GM12874 (cell line): ENCODE data around the gene APBB2.

Experiments
- TF ChIP-seq, protein P1 (sequence below): IDR thresholded peaks from 2 replicates; pipeline ENCODE4 v1.5.1; 2011; ENCODE audit warnings: low read depth, mild to moderate bottlenecking, control low read depth, low read length, moderate library complexity; ENCODE audit not compliant: insufficient read depth

Gene APBB2

DNA sequence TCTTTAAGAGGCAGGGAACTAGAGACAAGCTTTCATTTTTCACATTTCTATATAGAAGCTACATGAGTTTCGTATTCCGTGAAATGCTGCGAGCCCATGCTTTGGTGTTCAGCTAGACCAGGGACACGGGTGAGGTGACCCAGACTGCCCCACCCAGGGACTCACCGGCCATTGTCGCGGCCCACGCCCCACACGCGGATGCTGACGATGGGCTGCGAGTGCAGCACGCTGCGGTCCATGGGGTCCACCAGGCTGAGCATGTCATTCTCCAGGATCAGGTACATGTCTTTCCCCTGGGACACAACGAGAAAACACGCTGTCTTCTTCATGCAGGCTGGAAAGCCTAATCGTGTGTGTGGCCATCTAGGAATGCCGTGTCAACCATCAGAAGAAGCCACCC is 324.1 kb downstream of the APBB2 start:
- TF ChIP-seq, protein P1, sequence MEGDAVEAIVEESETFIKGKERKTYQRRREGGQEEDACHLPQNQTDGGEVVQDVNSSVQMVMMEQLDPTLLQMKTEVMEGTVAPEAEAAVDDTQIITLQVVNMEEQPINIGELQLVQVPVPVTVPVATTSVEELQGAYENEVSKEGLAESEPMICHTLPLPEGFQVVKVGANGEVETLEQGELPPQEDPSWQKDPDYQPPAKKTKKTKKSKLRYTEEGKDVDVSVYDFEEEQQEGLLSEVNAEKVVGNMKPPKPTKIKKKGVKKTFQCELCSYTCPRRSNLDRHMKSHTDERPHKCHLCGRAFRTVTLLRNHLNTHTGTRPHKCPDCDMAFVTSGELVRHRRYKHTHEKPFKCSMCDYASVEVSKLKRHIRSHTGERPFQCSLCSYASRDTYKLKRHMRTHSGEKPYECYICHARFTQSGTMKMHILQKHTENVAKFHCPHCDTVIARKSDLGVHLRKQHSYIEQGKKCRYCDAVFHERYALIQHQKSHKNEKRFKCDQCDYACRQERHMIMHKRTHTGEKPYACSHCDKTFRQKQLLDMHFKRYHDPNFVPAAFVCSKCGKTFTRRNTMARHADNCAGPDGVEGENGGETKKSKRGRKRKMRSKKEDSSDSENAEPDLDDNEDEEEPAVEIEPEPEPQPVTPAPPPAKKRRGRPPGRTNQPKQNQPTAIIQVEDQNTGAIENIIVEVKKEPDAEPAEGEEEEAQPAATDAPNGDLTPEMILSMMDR = no peak

DNA sequence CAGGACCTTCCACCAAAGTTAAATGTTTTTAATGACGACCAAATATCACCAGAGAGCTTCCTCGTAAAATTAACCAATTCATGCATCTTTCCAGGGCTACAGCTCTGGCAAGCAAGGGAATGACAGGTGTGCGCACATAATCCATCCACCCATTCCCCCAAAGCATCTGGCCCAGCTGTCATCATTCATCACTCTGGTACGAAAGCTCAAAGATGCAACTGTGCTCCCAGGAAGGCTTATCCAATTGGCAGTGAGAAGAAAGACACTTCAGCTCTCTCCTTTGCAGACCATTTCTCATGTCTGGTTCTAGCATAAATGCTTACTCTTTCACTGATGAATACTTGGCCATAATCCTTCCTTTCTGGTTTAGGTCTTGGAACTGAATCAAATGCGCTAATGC is 325.4 kb downstream of the APBB2 start:
- TF ChIP-seq, protein P1 = no peak

DNA sequence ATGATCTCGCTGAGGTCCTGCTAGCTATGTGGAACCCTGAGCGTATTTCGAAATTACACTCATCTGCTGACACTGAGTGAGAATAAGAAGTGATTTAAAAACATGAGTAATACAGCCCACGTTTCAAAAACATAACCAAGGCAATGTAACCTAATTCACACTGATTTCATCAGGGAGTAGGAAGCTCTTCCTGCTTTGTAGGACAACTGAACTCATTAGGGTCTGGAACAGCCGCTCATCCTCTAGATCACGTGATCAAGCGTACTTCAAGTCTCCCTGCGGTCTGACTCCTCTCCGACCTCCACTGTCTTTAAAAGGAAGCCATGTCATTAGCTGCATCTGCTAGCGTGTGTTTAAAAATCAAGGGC is 326.6 kb downstream of the APBB2 start:
- TF ChIP-seq, protein P1 = no peak

DNA sequence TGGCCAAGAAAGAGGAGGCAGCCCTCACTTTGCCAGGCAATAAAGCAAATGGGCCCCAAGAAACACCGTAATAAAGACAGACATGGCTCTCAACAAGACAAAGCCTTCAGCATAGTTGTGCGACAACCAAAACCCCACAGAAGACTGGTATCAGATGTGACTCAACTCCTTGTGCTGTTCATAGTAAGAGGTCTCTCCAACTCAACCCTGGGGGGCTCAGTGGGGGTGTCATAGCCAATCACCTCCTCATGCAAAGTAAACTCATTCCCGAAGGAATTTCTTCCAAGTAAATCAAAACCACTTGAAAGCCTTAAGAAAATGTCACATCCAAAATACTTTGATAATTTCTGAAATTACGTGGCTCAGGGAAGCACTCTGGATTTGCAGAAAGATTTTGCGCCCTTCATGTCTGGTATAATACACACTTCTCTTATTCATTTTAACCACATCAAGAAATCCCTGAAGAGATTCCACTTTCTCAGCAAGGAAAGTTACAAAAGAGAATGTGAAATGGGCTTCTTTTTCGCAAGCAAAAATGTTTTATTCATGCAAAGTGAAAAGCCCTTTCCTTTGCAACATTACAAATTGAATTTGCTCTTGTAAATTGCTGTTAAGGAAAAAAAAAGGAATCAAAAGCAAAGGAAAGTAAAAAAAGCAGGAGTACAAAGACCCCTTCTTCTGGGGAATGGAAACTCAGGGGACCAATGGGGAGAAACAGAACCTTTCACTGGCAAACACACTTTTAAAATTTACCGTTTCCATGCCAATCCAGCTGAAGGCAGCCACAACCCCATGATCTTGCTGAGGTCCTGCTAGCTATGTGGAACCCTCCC is 327.2 kb downstream of the APBB2 start:
- TF ChIP-seq, protein P1 = no peak

DNA sequence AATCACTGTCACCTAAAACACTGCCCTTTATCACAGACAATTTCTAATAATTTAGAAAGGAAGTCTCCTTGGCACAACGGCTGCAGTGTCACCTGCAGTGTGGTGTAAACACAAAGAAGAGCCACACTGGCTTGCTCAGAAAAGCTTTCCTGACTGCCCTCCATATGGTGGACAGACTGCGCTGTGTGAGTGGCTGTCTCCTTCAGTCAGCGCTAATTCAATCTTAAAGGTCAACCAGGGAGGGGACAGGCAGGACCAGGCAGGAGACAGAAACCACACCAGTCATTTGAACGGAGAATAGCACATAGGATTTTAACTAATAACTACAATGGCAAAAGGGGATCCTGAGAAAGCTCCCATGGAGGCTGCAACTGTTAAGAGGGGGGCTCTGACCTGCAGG is 332.5 kb downstream of the APBB2 start:
- TF ChIP-seq, protein P1 = no peak

DNA sequence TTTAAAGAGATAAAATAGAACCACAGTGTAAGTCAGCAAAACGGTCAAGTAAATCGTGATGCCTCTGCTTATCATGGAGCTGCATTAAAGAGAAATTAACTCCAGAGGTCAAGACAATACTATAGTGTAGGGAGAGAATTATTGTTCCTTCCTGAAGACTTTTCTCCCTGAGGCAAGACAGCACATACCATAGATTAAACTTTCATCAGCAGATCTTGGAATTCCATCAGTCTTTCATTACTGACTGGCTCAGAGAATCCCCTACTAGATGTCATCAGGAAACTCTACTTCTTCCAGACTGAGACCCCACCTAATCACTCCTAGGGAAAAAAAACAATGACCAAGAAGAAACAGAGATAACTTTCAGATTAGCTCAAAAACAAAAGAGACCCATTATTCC is 333.2 kb downstream of the APBB2 start:
- TF ChIP-seq, protein P1 = no peak

DNA sequence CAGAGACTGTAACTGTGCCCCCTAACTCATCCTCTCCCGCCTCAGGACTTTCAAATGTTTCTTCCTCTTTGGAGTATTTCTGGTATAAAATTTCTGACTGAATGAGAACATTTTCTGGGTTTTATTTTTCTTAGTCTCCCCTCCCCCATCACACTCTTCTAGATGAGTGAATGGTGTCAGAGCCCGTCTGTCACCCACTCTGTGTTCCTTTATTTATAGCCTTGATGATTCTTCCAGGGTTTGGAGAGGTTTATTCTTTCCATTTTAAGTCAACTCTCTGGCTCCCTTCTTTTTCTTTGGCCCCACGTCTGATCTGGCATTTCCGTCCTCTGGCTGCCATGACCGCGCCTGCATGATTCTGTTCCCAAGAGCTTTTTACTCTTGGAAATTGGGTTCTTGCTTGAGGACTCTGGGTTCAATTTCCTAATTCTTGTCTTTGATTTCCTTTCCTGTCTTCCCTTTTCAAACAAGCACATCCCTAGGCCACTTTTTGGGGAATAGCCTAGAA is 335.7 kb downstream of the APBB2 start:
- TF ChIP-seq, protein P1 = no peak
